Liver (tissue), 9 donors: ENCODE measurements around the gene SLITRK1. TPM values are rescaled to one million over a fixed set of nuclear protein-coding genes. Genes with fewer than 3 reads are reported as not detected.

Experiments used
- DNase-seq: peaks from one replicate; pipeline ENCODE4 v3.0.0-alpha.2; 2017; ENCODE audit warnings: low spot score
- H3K27ac ChIP-seq, 2 donors: one replicate each; pipeline ENCODE4 v1.7.0; 2013; ENCODE audit warnings: inconsistent platforms in 2 of 2, low read length in 2 of 2, control low read depth in 1 of 2, low read depth in 1 of 2, mild to moderate bottlenecking in 1 of 2
- H3K27me3 ChIP-seq, 4 donors: one replicate each; pipeline versions ENCODE4 v1.6.1 to v1.7.0; 2013; ENCODE audit warnings: low read length in 3 of 4, inconsistent platforms in 1 of 4, mild to moderate bottlenecking in 1 of 4, moderate library complexity in 1 of 4; ENCODE audit not compliant: control insufficient read depth in 4 of 4, insufficient read depth in 4 of 4
- H3K36me3 ChIP-seq, 4 donors: one replicate each; pipeline versions ENCODE4 v1.6.1 to v1.7.0; 2013; ENCODE audit warnings: low read length in 3 of 4, mild to moderate bottlenecking in 3 of 4, low read depth in 1 of 4, moderate library complexity in 1 of 4; ENCODE audit not compliant: control insufficient read depth in 4 of 4, insufficient read depth in 3 of 4
- H3K4me1 ChIP-seq, 4 donors: one replicate each; pipeline versions ENCODE4 v1.6.1 to v1.7.0; 2013; ENCODE audit warnings: low read length in 3 of 4, mild to moderate bottlenecking in 3 of 4, moderate library complexity in 1 of 4; ENCODE audit not compliant: control insufficient read depth in 4 of 4, insufficient read depth in 4 of 4
- H3K4me3 ChIP-seq, 3 donors: one replicate each; pipeline versions ENCODE4 v1.6.1 to v1.7.0; 2013; ENCODE audit warnings: low read length in 3 of 3, control low read depth in 1 of 3, low read depth in 1 of 3, mild to moderate bottlenecking in 1 of 3
- H3K9ac ChIP-seq, 2 donors: one replicate each; pipeline ENCODE4 v1.7.0; 2013; ENCODE audit warnings: low read length in 2 of 2, mild to moderate bottlenecking in 2 of 2, moderate library complexity in 2 of 2, control low read depth in 1 of 2, low read depth in 1 of 2
- H3K9me3 ChIP-seq, 4 donors: one replicate each; pipeline versions ENCODE4 v1.6.1 to v1.7.0; 2013; ENCODE audit warnings: low read length in 3 of 4; ENCODE audit not compliant: control insufficient read depth in 4 of 4
- ATF3 ChIP-seq: IDR thresholded peaks from 2 replicates; pipeline ENCODE4 v1.6.1; 2016; ENCODE audit warnings: antibody characterized with exemption
- CTCF ChIP-seq: fragments of 150-350 bp; IDR thresholded peaks from 2 replicates; pipeline ENCODE4 v1.5.1; 2017; ENCODE audit warnings: improper control_type of control experiment, low read depth, low read length; ENCODE audit not compliant: missing input control
- EGR1 ChIP-seq, 2 donors: IDR thresholded peaks; 2 replicates each; pipeline ENCODE4 v1.6.1; 2016 to 2018; ENCODE audit warnings: antibody characterized with exemption in 2 of 2, low read depth in 2 of 2
- FOXA2 ChIP-seq: IDR thresholded peaks from 2 replicates; pipeline ENCODE4 v1.6.1; 2016; ENCODE audit warnings: antibody characterized with exemption
- GABPA ChIP-seq, 2 donors: IDR thresholded peaks in 1 of 2; conservative IDR thresholded peaks in 1 of 2; 2 replicates each; pipeline ENCODE4 v1.6.1; 2016; ENCODE audit warnings: antibody characterized with exemption in 2 of 2, mild to moderate bottlenecking in 1 of 2, moderate library complexity in 1 of 2
- HNF4A ChIP-seq, 2 donors: conservative IDR thresholded peaks; 2 replicates each; pipeline ENCODE4 v1.6.1; 2016; ENCODE audit warnings: antibody characterized with exemption in 2 of 2, mild to moderate bottlenecking in 2 of 2
- HNF4G ChIP-seq: IDR thresholded peaks from 2 replicates; pipeline ENCODE4 v1.6.1; 2016; ENCODE audit warnings: antibody characterized with exemption
- JUND ChIP-seq, 2 donors: IDR thresholded peaks; 2 replicates each; pipeline ENCODE4 v1.6.1; 2016; ENCODE audit warnings: antibody characterized with exemption in 2 of 2
- RAD21 ChIP-seq, 2 donors: IDR thresholded peaks; 2 replicates each; pipeline ENCODE4 v1.6.1; 2016; ENCODE audit warnings: antibody characterized with exemption in 2 of 2, mild to moderate bottlenecking in 2 of 2
- REST ChIP-seq: IDR thresholded peaks from 2 replicates; pipeline ENCODE4 v1.6.1; 2016; ENCODE audit warnings: antibody characterized with exemption, mild to moderate bottlenecking
- RXRA ChIP-seq, 2 donors: IDR thresholded peaks; 2 replicates each; pipeline ENCODE4 v1.6.1; 2017 to 2018; ENCODE audit warnings: antibody characterized with exemption in 2 of 2, mild to moderate bottlenecking in 1 of 2
- SP1 ChIP-seq: IDR thresholded peaks from 2 replicates; pipeline ENCODE4 v1.6.1; 2018; ENCODE audit warnings: antibody characterized with exemption, mild to moderate bottlenecking
- TAF1 ChIP-seq: conservative IDR thresholded peaks from 2 replicates; pipeline ENCODE4 v1.6.1; 2016; ENCODE audit warnings: antibody characterized with exemption, mild to moderate bottlenecking
- YY1 ChIP-seq: IDR thresholded peaks from 2 replicates; pipeline ENCODE4 v1.6.1; 2016; ENCODE audit warnings: antibody characterized with exemption, mild to moderate bottlenecking
- ZBTB33 ChIP-seq: IDR thresholded peaks from 2 replicates; pipeline ENCODE4 v1.6.1; 2016; ENCODE audit warnings: antibody characterized with exemption
- WGBS: extraction: QIAGEN DNeasy Blood & Tissue Kit; methylation state at CpG from one replicate; pipeline ENCODE4 v1.1.7; 2013; 5-methylcytosine and 5-hydroxymethylcytosine counted together
- polyA plus RNA-seq, 2 donors: library from polyadenylated mRNA; stranded (reverse) in 1 of 2; unstranded in 1 of 2; fragments of 200-250 nt in 1 of 2; fragments of >200 nt in 1 of 2; fragmentation: Nextera tagmentation in 1 of 2; extraction: Ambion mirVana in 1 of 2; gene quantifications; one replicate each; pipeline versions ENCODE4 v1.2.1 to v1.2.3, GENCODE V29; 2013 to 2015
- total RNA-seq, 2 donors: library from RNA; depleted of rRNA; stranded (reverse); fragments of >200 nt; gene quantifications; one replicate each; pipeline ENCODE4 v1.2.3, GENCODE V29; 2014
- donor health status: healthy.
- donor health status: healthy.
- donor health status: healthy.
- donor health status: healthy.
- donor health status: healthy.

Gene SLITRK1
- total and polyA plus RNA-seq, 4 donors, result not detected

- TF ChIP-seq RXRA (IDR thresholded peaks at IDR 0.05), result no peak
- no peak for TF ChIP-seq YY1
- no peak for TF ChIP-seq RAD21 (IDR thresholded peaks at IDR 0.05)
- TF ChIP-seq FOXA2, result no peak
- no peak for TF ChIP-seq TAF1
- TF ChIP-seq ZBTB33, result no peak
- no peak for TF ChIP-seq GABPA (IDR thresholded peaks at IDR 0.05 in 1 of 2, conservative IDR thresholded peaks at IDR 0.05 in 1 of 2)
- no peak for TF ChIP-seq JUND (IDR thresholded peaks at IDR 0.05)
- TF ChIP-seq HNF4G, result no peak
- no peak for TF ChIP-seq SP1
- no peak for TF ChIP-seq REST
- no peak for TF ChIP-seq HNF4A (conservative IDR thresholded peaks at IDR 0.05)
- TF ChIP-seq CTCF, result no peak
- TF ChIP-seq ATF3, result no peak
- no peaks in the 10 kb centered on the region for H3K9me3 ChIP-seq
Observed at GRCh38 chr13:83895994-83896580, 13.8 kb upstream of the SLITRK1 start.

GRCh38 chr13:83890358-83890757 lies 8.1 kb upstream of the SLITRK1 start:
- H3K9ac ChIP-seq, result no peak overlapping the region
- WGBS, result 77% methylated on average over 3 of the region's 3 CpGs
- no peaks in the 10 kb centered on the region for H3K36me3 ChIP-seq
- TF ChIP-seq HNF4G, result no peak
- no peak for TF ChIP-seq REST
- no peak for TF ChIP-seq ZBTB33
- no peak for TF ChIP-seq EGR1 (IDR thresholded peaks at IDR 0.05; ENCODE audit: low read depth in 2 of 2)
- no peak for TF ChIP-seq RXRA (IDR thresholded peaks at IDR 0.05)
- DNase-seq, result no peak
- no peaks in the 10 kb centered on the region for H3K4me1 ChIP-seq
- H3K9me3 ChIP-seq, result no peaks in the 10 kb centered on the region
- H3K4me3 ChIP-seq, result no peak overlapping the region
- no peak overlapping the region for H3K27ac ChIP-seq
- no peaks in the 10 kb centered on the region for H3K27me3 ChIP-seq

More at GRCh38 chr13:83895994-83896580, 13.8 kb upstream of the SLITRK1 start:
- Histone ChIP-seq H3K27ac (no peak overlapping the region), H3K27me3 (no peaks in the 10 kb centered on the region), H3K9ac (no peak overlapping the region), H3K4me1 (peaks cover 0 to 1% (median 0%) of the 10 kb centered on the region in 4 donors), H3K4me3 (no peak overlapping the region), H3K36me3 (no peaks in the 10 kb centered on the region)
- 58% methylated on average over 3 of the region's 3 CpGs for WGBS
- DNase-seq, result no peak
